PC-9 (cell line): Measurements from ENCODE around the gene NELFB.

Experiments
- CTCF ChIP-seq: fragments of 200-600 bp; sonication (generic); conservative IDR thresholded peaks from 2 replicates; pipeline ENCODE4 v1.6.1; 2017; ENCODE audit warnings: mixed run types, antibody characterized with exemption, mild to moderate bottlenecking, moderate library complexity
- EZH2 ChIP-seq: fragments of 200-600 bp; sonication (generic); IDR thresholded peaks from 2 replicates; pipeline ENCODE4 v1.8.0; 2017; ENCODE audit warnings: antibody characterized with exemption, low read depth

- TF ChIP-seq EZH2 (no peak), CTCF (no peak)
Observed at GRCh38 chr9:137278061-137278701, 23.1 kb downstream of the NELFB start.
